ENCODE data around the gene ANKRD63. TPM values are rescaled to one million over a fixed set of nuclear protein-coding genes. Genes with fewer than 3 reads are reported as not detected.

Gene ANKRD63
- polyA plus RNA-seq, 3 donors = not detected

GRCh38 chr15:40257656-40258450 is 25.0 kb downstream of the ANKRD63 start:
- H3K4me1 Mint-ChIP-seq = peaks cover 8% of the 10 kb centered on the region
- intact Hi-C loops (cut with micrococcal nuclease) = no loop called here
- H4K20me1 ChIP-seq (ENCODE audit: insufficient read depth, low read length) = no peaks in the 10 kb centered on the region
- H3K4me3 Mint-ChIP-seq = no peak overlapping the region
- no peak overlapping the region for H3K27ac Mint-ChIP-seq
- H3K9ac ChIP-seq (ENCODE audit: insufficient read depth, low read length, poor library complexity, severe bottlenecking) = no peak overlapping the region
- TF ChIP-seq, protein P1, sequence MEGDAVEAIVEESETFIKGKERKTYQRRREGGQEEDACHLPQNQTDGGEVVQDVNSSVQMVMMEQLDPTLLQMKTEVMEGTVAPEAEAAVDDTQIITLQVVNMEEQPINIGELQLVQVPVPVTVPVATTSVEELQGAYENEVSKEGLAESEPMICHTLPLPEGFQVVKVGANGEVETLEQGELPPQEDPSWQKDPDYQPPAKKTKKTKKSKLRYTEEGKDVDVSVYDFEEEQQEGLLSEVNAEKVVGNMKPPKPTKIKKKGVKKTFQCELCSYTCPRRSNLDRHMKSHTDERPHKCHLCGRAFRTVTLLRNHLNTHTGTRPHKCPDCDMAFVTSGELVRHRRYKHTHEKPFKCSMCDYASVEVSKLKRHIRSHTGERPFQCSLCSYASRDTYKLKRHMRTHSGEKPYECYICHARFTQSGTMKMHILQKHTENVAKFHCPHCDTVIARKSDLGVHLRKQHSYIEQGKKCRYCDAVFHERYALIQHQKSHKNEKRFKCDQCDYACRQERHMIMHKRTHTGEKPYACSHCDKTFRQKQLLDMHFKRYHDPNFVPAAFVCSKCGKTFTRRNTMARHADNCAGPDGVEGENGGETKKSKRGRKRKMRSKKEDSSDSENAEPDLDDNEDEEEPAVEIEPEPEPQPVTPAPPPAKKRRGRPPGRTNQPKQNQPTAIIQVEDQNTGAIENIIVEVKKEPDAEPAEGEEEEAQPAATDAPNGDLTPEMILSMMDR (IDR thresholded peaks at IDR 0.05) = no peak
- peaks cover 7 to 14% of the 10 kb centered on the region in 2 donors for H3K27me3 ChIP-seq (ENCODE audit: control insufficient read depth in 2 of 2, insufficient read depth in 2 of 2, low read length in 2 of 2)
- H2AFZ ChIP-seq (ENCODE audit: insufficient read depth, low read depth, low read length, poor library complexity, severe bottlenecking) = no peak overlapping the region
- H3K4me2 ChIP-seq (replicated peaks; ENCODE audit: extremely low read depth, low read length, poor library complexity, severe bottlenecking) = no peak overlapping the region
- H3K36me3 ChIP-seq (replicated peaks in 1 of 2; ENCODE audit: control insufficient read depth in 1 of 2, insufficient read depth in 2 of 2, low read length in 2 of 2) = no peaks in the 10 kb centered on the region
- peaks cover 6 to 7% of the 10 kb centered on the region in 2 donors for H3K4me1 ChIP-seq (ENCODE audit: control insufficient read depth in 1 of 2, insufficient read depth in 2 of 2, low read length in 2 of 2)
- WGBS (ENCODE audit: insufficient coverage) = 85% methylated on average over 9 of the region's 9 CpGs
- no peak for DNase-seq
- H3K36me3 Mint-ChIP-seq = peaks cover 4 to 6% of the 10 kb centered on the region in 2 donors
- H3K9me3 ChIP-seq (replicated peaks in 1 of 2; ENCODE audit: control insufficient read depth in 1 of 2, insufficient read depth in 1 of 2, low read length in 2 of 2) = peaks cover 0 to 5% of the 10 kb centered on the region in 2 donors
- peaks cover 0 to 3% (median 2%) of the 10 kb centered on the region in 7 donors for H3K9me3 Mint-ChIP-seq
- no peak overlapping the region for H3K27ac ChIP-seq (ENCODE audit: low read depth in 1 of 2, low read length in 2 of 2)
- H3K79me2 ChIP-seq (ENCODE audit: insufficient read depth, low read length) = no peaks in the 10 kb centered on the region
- no peak overlapping the region for H3K4me3 ChIP-seq (replicated peaks in 1 of 3; ENCODE audit: low read depth in 2 of 3, low read length in 3 of 3)
- H3K27me3 Mint-ChIP-seq (ENCODE audit: low read depth in 3 of 3) = peaks cover 17 to 25% (median 23%) of the 10 kb centered on the region in 3 donors

DNA sequence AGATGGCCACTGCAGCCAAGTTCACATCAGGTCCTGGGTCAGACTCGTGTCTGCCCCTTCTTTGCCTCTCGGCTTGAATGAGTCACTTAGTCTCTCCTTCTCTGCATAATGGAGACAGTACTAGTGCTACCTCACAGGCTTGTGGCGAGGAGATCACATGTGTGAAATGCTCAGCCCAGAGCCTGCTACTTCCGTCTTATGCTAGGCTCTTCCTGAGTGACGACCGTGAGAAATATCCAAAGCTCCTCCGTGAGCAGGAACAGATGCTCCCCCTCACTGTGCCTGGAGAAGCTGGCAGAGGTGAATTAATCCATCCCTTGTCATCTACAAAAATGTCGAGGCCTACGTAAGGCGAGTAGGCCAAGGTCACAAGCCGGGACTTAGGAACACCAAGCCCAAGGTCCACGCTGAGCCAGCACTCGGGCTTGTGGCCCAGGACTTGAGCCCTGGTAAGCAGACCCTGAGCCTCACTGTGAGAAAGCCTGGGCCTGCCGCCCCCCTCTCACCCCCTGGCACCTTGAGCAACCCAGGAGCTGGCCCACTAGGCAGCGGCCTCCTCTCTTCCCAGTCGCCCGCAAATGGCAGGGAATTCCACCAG is 26.1 kb downstream of the ANKRD63 start:
- Histone ChIP-seq H3K27ac (ENCODE audit: low read depth in 1 of 2, low read length in 2 of 2) (no peak overlapping the region), H4K20me1 (ENCODE audit: insufficient read depth, low read length) (no peaks in the 10 kb centered on the region), H3K27me3 (ENCODE audit: control insufficient read depth in 2 of 2, insufficient read depth in 2 of 2, low read length in 2 of 2) (peaks cover 16 to 23% of the 10 kb centered on the region in 2 donors), H3K79me2 (ENCODE audit: insufficient read depth, low read length) (no peaks in the 10 kb centered on the region), H3K36me3 (replicated peaks in 1 of 2; ENCODE audit: control insufficient read depth in 1 of 2, insufficient read depth in 2 of 2, low read length in 2 of 2) (no peaks in the 10 kb centered on the region), H3K4me2 (replicated peaks; ENCODE audit: extremely low read depth, low read length, poor library complexity, severe bottlenecking) (no peak overlapping the region), H3K9me3 (replicated peaks in 1 of 2; ENCODE audit: control insufficient read depth in 1 of 2, insufficient read depth in 1 of 2, low read length in 2 of 2) (peaks cover 0 to 6% of the 10 kb centered on the region in 2 donors), H3K9ac (ENCODE audit: insufficient read depth, low read length, poor library complexity, severe bottlenecking) (no peak overlapping the region), H2AFZ (ENCODE audit: insufficient read depth, low read depth, low read length, poor library complexity, severe bottlenecking) (peak overlapping the region; percentile 21), H3K4me1 (ENCODE audit: control insufficient read depth in 1 of 2, insufficient read depth in 2 of 2, low read length in 2 of 2) (peaks cover 10 to 15% of the 10 kb centered on the region in 2 donors), H3K4me3 (replicated peaks in 1 of 3; ENCODE audit: low read depth in 2 of 3, low read length in 3 of 3) (no peak overlapping the region)
- peaks cover 8% of the 10 kb centered on the region for H3K4me1 Mint-ChIP-seq
- H3K9me3 Mint-ChIP-seq = peaks cover 0 to 3% (median 2%) of the 10 kb centered on the region in 7 donors
- TF ChIP-seq, protein P1 (IDR thresholded peaks at IDR 0.05) = no peak
- 85% methylated on average over 17 of the region's 17 CpGs for WGBS (ENCODE audit: insufficient coverage)
- H3K27me3 Mint-ChIP-seq (ENCODE audit: low read depth in 3 of 3) = peaks cover 24 to 35% (median 27%) of the 10 kb centered on the region in 3 donors
- peak; percentile 53 to 75 (median 57) for DNase-seq
- peak overlapping the region in 4 of 7 donors; percentile 41 to 73 (median 61) for H3K27ac Mint-ChIP-seq
- H3K36me3 Mint-ChIP-seq = peaks cover 4 to 6% of the 10 kb centered on the region in 2 donors
- H3K4me3 Mint-ChIP-seq = no peak overlapping the region
- intact Hi-C loops (cut with micrococcal nuclease) = no loop called here

Measured in CD14-positive monocyte (primary cell).